ENCODE data around the gene LRP6.
"Not testable (repeated sequence)": the region's sequence is repeated elsewhere in the genome, so short reads cannot be mapped to it uniquely, and the experiment has no call there.

Gene LRP6

DNA sequence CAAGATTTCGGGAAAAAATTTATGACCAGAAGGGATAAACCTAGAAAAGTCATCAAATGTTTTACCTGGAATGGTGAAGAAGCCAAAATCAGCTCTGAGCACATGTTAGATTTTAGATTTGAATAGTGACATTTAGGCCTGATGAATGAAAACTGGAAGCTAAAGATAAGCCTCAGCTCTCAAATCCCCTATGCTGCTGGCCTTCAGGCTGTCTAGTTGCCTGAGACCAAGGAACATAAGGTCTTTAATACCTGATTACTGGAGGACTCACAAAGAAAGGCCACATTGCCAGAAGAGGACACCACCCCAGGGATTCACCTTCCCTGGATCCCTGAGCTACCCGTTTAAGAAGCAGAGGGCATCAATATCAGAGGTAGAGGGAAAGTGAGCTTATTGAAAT lies 139.5 kb downstream of the LRP6 start:
- TF ChIP-seq, protein P1, sequence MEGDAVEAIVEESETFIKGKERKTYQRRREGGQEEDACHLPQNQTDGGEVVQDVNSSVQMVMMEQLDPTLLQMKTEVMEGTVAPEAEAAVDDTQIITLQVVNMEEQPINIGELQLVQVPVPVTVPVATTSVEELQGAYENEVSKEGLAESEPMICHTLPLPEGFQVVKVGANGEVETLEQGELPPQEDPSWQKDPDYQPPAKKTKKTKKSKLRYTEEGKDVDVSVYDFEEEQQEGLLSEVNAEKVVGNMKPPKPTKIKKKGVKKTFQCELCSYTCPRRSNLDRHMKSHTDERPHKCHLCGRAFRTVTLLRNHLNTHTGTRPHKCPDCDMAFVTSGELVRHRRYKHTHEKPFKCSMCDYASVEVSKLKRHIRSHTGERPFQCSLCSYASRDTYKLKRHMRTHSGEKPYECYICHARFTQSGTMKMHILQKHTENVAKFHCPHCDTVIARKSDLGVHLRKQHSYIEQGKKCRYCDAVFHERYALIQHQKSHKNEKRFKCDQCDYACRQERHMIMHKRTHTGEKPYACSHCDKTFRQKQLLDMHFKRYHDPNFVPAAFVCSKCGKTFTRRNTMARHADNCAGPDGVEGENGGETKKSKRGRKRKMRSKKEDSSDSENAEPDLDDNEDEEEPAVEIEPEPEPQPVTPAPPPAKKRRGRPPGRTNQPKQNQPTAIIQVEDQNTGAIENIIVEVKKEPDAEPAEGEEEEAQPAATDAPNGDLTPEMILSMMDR (IDR thresholded peaks at IDR 0.05; ENCODE audit: low read depth, low read length), result no peak
- DNase-seq (ENCODE audit: extremely low read depth, low read depth), result no peak

GRCh38 chr12:12126551-12126950 lies 140.3 kb downstream of the LRP6 start:
- DNase-seq (ENCODE audit: extremely low read depth, low read depth), result no peak
- TF ChIP-seq, protein P1 (IDR thresholded peaks at IDR 0.05; ENCODE audit: low read depth, low read length), result no peak

GRCh38 chr12:12123036-12123604 lies 143.7 kb downstream of the LRP6 start:
- no peak for DNase-seq (ENCODE audit: extremely low read depth, low read depth)
- TF ChIP-seq, protein P1 (IDR thresholded peaks at IDR 0.05; ENCODE audit: low read depth, low read length), result no peak

- TF ChIP-seq, protein P1 (IDR thresholded peaks at IDR 0.05; ENCODE audit: low read depth, low read length), result no peak
- DNase-seq (ENCODE audit: extremely low read depth, low read depth), result no peak
Observed at GRCh38 chr12:12121061-12121460, 145.8 kb downstream of the LRP6 start.

- TF ChIP-seq, protein P1 (IDR thresholded peaks at IDR 0.05; ENCODE audit: low read depth, low read length), result no peak
- no peak for DNase-seq (ENCODE audit: extremely low read depth, low read depth)
Observed at GRCh38 chr12:12116677-12117076, 150.2 kb downstream of the LRP6 start.

DNA sequence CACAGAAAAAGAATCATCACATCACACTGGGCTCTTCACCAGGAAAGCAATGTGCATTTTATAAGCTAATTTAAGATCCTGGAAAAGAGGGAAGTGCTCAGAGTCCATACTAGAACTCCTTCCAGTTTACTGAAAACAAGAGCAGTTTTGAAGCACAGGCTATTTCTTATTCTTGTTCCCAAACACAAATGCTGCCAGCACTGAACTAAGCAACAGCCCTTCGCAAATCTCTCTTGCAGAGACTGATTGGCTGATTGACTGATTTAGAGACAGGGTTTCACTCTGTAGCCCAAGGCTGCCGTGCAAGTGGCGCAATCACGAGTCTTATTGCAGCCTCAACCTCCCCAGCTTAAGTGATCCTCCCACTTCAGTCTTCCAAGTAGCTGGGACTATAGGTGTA lies 151.3 kb downstream of the LRP6 start:
- no peak for DNase-seq (ENCODE audit: extremely low read depth, low read depth)
- TF ChIP-seq, protein P1 (IDR thresholded peaks at IDR 0.05; ENCODE audit: low read depth, low read length), result no peak

GRCh38 chr12:12110923-12111555 lies 155.8 kb downstream of the LRP6 start:
- not testable (repeated sequence) for DNase-seq (ENCODE audit: extremely low read depth, low read depth)
